H1 (cell line): ENCODE data around the gene CGB7. TPM values are rescaled to one million over a fixed set of nuclear protein-coding genes. Genes with fewer than 3 reads are reported as not detected.

Source experiments
- KDM4A ChIP-seq: IDR thresholded peaks from one replicate; pipeline ENCODE4 v1.7.1; 2012; ENCODE audit warnings: low read depth, mild to moderate bottlenecking, moderate library complexity, low read length, inconsistent platforms; ENCODE audit not compliant: severe bottlenecking
- POLR2A ChIP-seq, 2 experiments: IDR thresholded peaks; 1 replicate in 1 of 2; 2 replicates in 1 of 2; pipeline ENCODE4 v1.6.1; 2011; ENCODE audit warnings: low read depth in 2 of 2, low read length in 2 of 2, mild to moderate bottlenecking in 2 of 2; ENCODE audit errors: control extremely low read depth in 1 of 2
- SAP30 ChIP-seq: fragments of 300-600 bp; sonication (generic); IDR thresholded peaks from 2 replicates; pipeline ENCODE4 v1.7.1; 2012; ENCODE audit warnings: low read length, moderate library complexity, mild to moderate bottlenecking, inconsistent platforms; ENCODE audit not compliant: insufficient read depth, insufficient replicate concordance
- polyA plus RNA-seq, 7 experiments: library from polyadenylated mRNA; depleted of rRNA in 3 of 7; stranded (reverse) in 5 of 7; unstranded in 2 of 7; fragments of >200 nt in 5 of 7; fragments of 200-250 nt in 2 of 7; gene quantifications; 1 replicate in 5 of 7; 2 replicates in 1 of 7; 4 replicates in 1 of 7; pipeline versions ENCODE4 v1.2.1 to v1.2.3, GENCODE V29; 2011 to 2013; ENCODE audit warnings: missing spikeins in 2 of 7, mixed read lengths in 2 of 7
- total RNA-seq: library from RNA; stranded (reverse); fragmentation: NEBNext Ultra II Directional; extraction: Animal tissue kit (Norgen Biotek cat#: 25700); gene quantifications from 2 replicates; pipeline ENCODE4 v1.2.1, GENCODE V29; 2021

The CGB7 gene
- total and polyA plus RNA-seq, 2 of the 8 experiments (the other 6 are each of a cell fraction or from before 2014, with no cell fraction given) = 1.2 to 2.2 TPM

DNA sequence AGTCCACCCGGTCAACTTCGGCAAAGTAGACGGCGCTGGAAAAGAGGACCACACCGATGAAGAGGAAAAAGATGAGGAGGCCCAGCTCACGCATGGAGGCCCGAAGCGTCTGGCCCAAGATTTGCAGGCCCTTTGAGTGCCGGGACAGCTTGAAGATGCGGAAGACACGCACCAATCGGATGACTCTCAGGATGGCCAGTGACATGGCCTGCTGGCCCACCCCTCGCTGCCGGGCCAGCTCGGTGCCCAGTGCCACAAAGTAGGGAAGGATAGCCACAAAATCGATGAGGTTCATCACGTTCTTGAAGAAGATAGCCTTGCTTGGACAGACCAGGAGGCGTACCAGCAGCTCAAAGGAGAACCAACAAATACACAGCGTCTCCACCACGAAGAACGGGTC, 12.9 kb upstream of the CGB7 start (continued):
- TF ChIP-seq POLR2A (IDR thresholded peaks at IDR 0.05; ENCODE audit: control extremely low read depth in 1 of 2, low read depth in 2 of 2, low read length in 2 of 2) (no peak), SAP30 (no peak), KDM4A (no peak)
